ENCODE results near the gene TFDP2.
A peak's percentile ranks its signal among the peaks of the same experiment; 100 is the strongest.
"Not testable (repeated sequence)": the region's sequence is repeated elsewhere in the genome, so short reads cannot be mapped to it uniquely, and the experiment has no call there.

TFDP2 gene

DNA sequence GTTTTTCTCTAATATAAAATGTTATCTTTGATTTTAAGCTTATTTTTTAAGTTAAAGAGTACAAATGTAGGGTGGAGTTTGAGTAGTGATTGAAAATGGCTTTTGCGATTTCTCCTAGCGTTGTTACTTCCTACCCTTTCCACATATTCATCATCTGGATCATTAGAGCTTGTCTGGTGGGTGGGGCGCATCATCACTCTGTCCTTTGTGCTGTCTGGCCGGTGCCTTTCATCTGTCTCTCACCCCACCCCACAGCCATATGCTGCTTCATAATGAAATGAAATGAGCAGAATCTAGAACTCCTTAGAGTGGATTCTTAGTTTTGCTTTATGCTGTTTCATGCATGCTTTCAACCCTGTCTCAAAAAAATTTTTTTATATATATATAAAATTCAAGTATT lies 228.6 kb downstream of the TFDP2 start:
- no peak for DNase-seq
- Mint-ChIP-seq H3K4me1 (no peaks in the 10 kb centered on the region), H3K4me3 (no peak overlapping the region), H3K27me3 (no peaks in the 10 kb centered on the region), H3K27ac (no peak overlapping the region), H3K9me3 (no peaks in the 10 kb centered on the region)
- ATAC-seq: no peak

DNA sequence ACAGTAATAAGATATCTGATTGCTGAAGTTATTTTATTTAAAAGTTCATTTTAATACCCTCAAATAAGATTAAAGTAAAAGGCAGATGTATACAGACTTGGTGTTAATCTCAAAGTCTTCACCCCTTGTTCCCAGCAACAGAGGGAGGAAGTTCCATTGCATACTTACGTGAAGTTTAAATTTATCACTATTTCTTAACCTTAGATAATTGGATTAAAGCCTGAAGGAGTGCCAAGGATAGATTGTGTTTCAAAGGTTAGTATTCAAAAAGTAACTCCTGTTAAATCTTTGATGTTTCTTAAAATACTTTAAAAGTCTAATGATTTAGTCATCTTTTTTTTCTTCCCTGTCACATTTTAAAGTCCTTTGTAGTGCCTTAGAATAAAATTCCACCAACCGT lies 233.6 kb downstream of the TFDP2 start:
- H3K4me3 Mint-ChIP-seq: no peak overlapping the region
- no peaks in the 10 kb centered on the region for H3K4me1 Mint-ChIP-seq
- ATAC-seq: no peak
- H3K27me3 Mint-ChIP-seq: no peaks in the 10 kb centered on the region
- peaks cover 6 to 7% of the 10 kb centered on the region in 2 donors for H3K9me3 Mint-ChIP-seq
- DNase-seq: no peak
- H3K27ac Mint-ChIP-seq: no peak overlapping the region

DNA sequence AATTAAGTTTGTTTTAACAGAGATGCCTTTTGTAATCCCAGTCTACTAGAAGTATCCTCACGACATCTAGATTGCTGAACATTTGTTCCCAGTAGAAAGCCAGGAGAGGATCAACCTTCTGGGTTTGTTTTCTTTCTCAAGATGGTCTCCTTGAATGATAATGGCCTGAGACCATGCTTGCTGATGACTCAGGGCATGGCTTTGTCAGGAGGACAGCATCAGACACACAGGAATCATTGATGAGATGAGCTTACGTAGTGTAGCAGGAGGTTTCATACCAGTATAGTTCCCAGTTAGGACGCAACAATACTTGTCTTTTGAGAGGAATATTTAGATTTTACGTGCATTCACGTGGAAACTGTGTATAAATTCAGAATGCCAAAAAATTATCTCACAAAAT lies 234.3 kb downstream of the TFDP2 start:
- H3K27me3 Mint-ChIP-seq: no peaks in the 10 kb centered on the region
- H3K9me3 Mint-ChIP-seq: peaks cover 6 to 7% of the 10 kb centered on the region in 2 donors
- H3K27ac Mint-ChIP-seq: no peak overlapping the region
- no peaks in the 10 kb centered on the region for H3K4me1 Mint-ChIP-seq
- H3K4me3 Mint-ChIP-seq: no peak overlapping the region
- DNase-seq (no peak), ATAC-seq (no peak)

DNA sequence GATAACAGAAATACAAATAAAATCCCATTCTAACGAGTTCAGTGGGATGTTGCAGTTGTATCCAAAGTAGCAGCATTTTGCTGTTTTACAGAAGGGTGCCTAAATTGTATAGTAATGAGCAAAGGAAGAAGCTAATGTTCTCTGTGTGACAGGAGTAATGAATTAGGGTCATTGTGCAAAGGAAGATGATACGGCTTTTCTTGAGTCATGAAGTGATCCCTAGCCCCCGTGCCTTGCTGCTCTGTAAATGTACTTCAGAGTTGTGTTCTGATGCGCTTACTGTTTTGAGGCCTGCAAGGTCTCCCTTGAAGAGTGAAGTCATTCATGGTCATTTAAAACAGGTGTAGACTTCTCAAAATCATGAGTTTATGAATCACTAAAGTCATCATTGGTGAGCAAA lies 235.0 kb downstream of the TFDP2 start:
- ATAC-seq (no peak), DNase-seq (no peak)
- no peak overlapping the region for H3K4me3 Mint-ChIP-seq
- peaks cover 6 to 7% of the 10 kb centered on the region in 2 donors for H3K9me3 Mint-ChIP-seq
- H3K27me3 Mint-ChIP-seq: no peaks in the 10 kb centered on the region
- no peaks in the 10 kb centered on the region for H3K4me1 Mint-ChIP-seq
- H3K27ac Mint-ChIP-seq: no peak overlapping the region

DNA sequence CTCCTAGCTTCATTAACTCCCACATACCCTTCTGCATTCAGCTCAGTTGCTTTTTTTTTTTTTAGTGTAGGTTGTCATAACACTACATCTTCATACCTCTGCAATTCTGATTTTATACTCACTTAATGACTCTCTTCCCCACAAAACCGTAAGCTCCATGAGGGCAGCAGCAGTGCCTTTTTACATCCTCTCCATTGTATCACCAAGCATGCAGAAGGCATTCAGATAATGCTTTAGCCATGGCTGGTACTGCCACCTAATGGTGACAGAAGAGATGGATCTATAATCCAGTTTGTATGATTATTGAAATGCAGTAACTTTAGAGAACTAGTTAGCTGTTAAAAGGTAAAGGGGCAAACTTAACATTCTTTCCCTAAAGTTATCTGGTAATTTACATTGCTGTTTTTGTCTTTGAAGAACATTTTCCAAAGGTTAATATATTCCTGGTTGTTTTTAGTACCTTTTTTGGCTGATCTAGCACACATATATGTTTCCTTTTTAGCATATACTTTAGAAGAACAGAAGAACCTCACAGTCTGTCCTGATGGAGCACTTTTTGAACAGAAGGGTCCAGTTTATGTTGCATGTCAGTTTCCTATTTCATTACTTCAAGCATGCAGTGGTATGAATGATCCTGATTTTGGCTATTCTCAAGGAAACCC lies 236.1 kb downstream of the TFDP2 start:
- DNase-seq (peak; percentile 36 to 49), ATAC-seq (peak; percentile 75)
- Mint-ChIP-seq H3K9me3 (peaks cover 6 to 7% of the 10 kb centered on the region in 2 donors), H3K4me1 (no peaks in the 10 kb centered on the region), H3K27me3 (no peaks in the 10 kb centered on the region), H3K27ac (peak overlapping the region in 1 of 2 donors; percentile 3), H3K4me3 (no peak overlapping the region)

DNA sequence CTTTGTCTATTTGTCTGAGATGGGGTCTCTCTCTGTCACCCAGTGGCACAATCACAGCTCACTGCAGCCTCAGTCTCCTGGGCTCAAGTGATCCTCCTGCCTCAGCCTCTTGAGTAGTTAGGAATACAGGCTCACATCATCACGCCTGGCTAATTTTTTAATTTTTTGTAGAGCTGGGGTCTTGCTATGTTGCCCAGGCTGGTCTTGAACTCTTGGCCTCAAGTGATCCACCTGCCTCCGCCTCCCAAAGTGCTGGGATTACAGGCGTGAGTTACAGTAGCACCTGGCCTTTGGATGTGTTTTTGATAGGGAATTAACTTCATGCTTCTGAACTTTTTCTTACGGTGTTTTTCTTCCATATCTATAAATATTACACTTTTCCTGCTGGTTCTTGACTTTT lies 239.4 kb downstream of the TFDP2 start:
- not testable (repeated sequence) for DNase-seq, H3K4me3 Mint-ChIP-seq, ATAC-seq, H3K9me3 Mint-ChIP-seq, H3K27me3 Mint-ChIP-seq, H3K4me1 Mint-ChIP-seq, H3K27ac Mint-ChIP-seq

DNA sequence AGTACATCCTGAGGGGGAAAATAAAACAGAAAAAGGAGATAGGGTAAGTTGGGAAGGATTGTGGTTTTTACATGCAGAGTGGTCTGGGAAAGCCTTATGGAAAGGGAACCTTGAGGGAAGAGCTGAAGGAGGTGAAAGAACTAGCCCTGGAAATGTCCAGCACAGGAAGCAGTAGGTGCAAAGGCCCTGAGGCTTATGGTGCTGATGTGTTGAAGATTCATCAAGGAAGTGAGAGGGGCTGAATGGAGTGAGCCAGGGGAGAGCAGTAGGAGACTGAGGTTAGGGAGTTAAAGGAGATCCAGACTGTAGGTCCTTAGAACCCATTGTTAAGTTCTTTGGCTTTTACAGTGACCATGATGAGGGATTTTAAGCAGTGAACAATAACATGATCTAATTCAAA lies 239.9 kb downstream of the TFDP2 start:
- H3K4me3 Mint-ChIP-seq: no peak overlapping the region
- H3K27ac Mint-ChIP-seq: no peak overlapping the region
- peaks cover 7% of the 10 kb centered on the region for H3K4me1 Mint-ChIP-seq
- DNase-seq (no peak), ATAC-seq (no peak)
- peaks cover 6 to 7% of the 10 kb centered on the region in 2 donors for H3K9me3 Mint-ChIP-seq
- H3K27me3 Mint-ChIP-seq: no peaks in the 10 kb centered on the region

DNA sequence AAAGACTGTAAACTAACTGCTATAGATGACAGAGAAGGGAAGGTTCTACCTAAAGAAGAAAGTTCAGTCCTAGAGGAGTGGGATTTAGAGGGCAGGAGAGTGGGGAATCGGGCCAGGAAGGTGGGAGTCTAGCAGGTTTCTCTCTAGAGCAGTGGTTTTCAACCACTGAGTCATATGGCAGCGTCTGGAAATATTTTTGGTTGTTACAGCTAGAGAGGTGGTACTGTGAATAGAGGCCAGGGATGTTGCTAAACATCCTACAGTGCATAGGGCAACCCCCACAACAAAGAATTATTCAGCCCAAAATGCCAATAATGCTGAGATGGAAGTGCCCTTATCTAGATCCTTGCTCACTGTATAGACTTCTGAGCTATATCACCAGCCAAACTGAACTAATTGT lies 244.2 kb downstream of the TFDP2 start:
- Mint-ChIP-seq H3K4me3 (no peak overlapping the region), H3K9me3 (peaks cover 4 to 5% of the 10 kb centered on the region in 2 donors), H3K27me3 (no peaks in the 10 kb centered on the region), H3K4me1 (peaks cover 11% of the 10 kb centered on the region), H3K27ac (peak overlapping the region in 1 of 2 donors; percentile 75)
- ATAC-seq (no peak), DNase-seq (no peak)

DNA sequence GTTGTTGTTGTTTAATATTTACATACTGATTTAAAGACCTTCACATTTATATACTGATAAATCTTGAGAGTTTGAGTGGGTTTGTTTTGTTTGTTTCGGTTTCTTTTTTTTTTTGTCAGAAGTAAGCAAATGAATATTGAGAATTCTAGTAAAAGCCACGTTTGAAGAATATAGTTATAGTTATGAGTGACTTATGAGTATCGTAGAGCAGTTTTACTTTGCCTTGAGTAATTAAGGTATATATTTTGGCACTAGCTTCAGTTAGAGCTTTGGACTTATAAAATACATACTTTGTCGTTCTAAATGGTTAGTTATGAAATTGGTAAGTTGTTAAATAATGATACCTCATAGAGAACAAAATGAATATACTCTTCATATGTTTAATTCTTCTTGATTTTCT lies 245.1 kb downstream of the TFDP2 start:
- ATAC-seq (no peak), DNase-seq (no peak)
- H3K9me3 Mint-ChIP-seq: peaks cover 4 to 7% of the 10 kb centered on the region in 2 donors
- H3K27me3 Mint-ChIP-seq: no peaks in the 10 kb centered on the region
- no peak overlapping the region for H3K4me3 Mint-ChIP-seq
- no peak overlapping the region for H3K27ac Mint-ChIP-seq
- H3K4me1 Mint-ChIP-seq: peaks cover 11% of the 10 kb centered on the region

DNA sequence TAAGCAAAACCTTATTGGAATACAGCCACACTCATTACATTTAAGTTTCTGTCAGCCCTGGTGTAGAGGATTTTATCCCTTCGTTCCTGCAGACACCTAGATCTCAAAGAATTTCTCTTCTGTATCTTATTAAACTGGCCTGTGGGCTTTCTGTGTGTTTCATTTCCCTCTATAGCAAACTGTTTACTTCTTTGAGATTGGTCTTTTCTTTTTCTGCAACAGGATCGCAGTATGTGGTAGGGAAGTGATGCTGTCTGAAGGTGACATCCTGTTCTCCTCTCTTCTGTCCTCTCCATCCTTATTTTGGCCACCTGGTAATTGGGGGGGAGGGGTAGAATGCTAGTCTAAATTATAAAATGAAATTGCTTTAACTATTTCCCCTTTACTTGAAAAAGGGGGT lies 247.4 kb downstream of the TFDP2 start:
- ATAC-seq (no peak), DNase-seq (no peak)
- peaks cover 4 to 7% of the 10 kb centered on the region in 2 donors for H3K9me3 Mint-ChIP-seq
- no peak overlapping the region for H3K4me3 Mint-ChIP-seq
- peaks cover 14% of the 10 kb centered on the region for H3K4me1 Mint-ChIP-seq
- H3K27me3 Mint-ChIP-seq: no peaks in the 10 kb centered on the region
- peak overlapping the region in 1 of 2 donors; percentile 22 for H3K27ac Mint-ChIP-seq

DNA sequence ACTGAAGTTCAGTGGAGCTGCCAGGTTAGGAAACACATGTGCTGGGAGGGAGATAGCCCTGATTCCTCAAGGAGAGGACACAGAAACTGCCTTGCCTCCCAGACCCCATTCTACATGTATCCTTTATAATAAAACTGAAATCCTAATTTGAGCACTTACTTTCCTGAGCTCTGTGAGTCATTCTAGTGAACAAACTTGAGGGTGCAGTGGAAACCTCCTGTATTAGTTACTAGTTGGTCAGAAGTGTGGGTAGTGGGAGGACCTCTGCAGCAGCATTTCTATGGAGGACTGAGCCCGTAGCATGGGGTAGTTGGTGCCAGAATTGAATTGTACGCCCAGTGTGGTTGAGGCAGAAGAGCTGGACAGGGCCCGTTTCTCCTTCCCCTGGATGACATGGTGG lies 249.0 kb downstream of the TFDP2 start:
- H3K4me3 Mint-ChIP-seq: no peak overlapping the region
- H3K27ac Mint-ChIP-seq: no peak overlapping the region
- DNase-seq (no peak), ATAC-seq (no peak)
- H3K4me1 Mint-ChIP-seq: peaks cover 23% of the 10 kb centered on the region
- peaks cover 4 to 7% of the 10 kb centered on the region in 2 donors for H3K9me3 Mint-ChIP-seq
- H3K27me3 Mint-ChIP-seq: no peaks in the 10 kb centered on the region

DNA sequence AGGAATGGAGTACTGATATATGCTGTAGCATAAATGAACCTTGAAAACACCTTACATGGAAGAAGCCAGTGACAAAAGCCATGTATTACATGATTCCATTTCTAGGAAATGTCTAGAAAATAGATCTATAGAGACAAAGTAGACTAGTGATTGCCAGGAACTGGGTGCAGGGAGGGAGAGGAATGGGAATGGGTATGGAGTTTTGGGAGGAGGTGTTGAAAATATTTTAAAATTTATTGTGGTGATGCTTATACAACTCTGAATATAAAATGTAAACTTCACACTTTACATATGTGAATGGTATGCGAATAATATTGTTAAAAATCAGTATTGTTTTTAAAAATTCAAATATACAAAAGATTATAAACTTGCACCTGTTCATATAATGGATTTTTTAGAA lies 250.4 kb downstream of the TFDP2 start:
- DNase-seq: no peak
- ATAC-seq: no peak
- H3K4me3 Mint-ChIP-seq: no peak overlapping the region
- H3K27me3 Mint-ChIP-seq: no peaks in the 10 kb centered on the region
- H3K27ac Mint-ChIP-seq: no peak overlapping the region
- peaks cover 4 to 7% of the 10 kb centered on the region in 2 donors for H3K9me3 Mint-ChIP-seq
- H3K4me1 Mint-ChIP-seq: peaks cover 20% of the 10 kb centered on the region

DNA sequence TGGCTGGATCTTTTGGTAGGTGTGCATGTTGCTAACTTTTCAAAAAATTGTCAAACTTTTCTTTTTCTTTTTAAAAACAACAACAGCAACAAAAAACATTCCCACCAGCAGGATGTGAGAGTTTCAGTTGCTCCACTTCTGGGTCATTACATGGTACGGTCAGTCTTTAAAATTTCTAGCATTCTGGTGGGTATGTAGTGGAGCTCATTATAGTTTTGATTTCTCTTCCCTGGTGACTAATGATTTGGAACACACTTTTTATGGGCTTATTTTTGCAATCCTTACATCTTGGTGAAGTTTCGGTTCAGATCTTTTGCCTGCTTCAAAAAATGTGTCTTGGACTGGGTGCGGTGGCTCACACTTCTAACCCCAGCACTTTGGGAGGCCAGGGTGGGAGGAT lies 253.6 kb downstream of the TFDP2 start:
- no peak overlapping the region for H3K27ac Mint-ChIP-seq
- ATAC-seq: no peak
- no peaks in the 10 kb centered on the region for H3K27me3 Mint-ChIP-seq
- H3K9me3 Mint-ChIP-seq: peaks cover 4 to 7% of the 10 kb centered on the region in 2 donors
- peaks cover 40% of the 10 kb centered on the region for H3K4me1 Mint-ChIP-seq
- no peak for DNase-seq
- H3K4me3 Mint-ChIP-seq: no peak overlapping the region

DNA sequence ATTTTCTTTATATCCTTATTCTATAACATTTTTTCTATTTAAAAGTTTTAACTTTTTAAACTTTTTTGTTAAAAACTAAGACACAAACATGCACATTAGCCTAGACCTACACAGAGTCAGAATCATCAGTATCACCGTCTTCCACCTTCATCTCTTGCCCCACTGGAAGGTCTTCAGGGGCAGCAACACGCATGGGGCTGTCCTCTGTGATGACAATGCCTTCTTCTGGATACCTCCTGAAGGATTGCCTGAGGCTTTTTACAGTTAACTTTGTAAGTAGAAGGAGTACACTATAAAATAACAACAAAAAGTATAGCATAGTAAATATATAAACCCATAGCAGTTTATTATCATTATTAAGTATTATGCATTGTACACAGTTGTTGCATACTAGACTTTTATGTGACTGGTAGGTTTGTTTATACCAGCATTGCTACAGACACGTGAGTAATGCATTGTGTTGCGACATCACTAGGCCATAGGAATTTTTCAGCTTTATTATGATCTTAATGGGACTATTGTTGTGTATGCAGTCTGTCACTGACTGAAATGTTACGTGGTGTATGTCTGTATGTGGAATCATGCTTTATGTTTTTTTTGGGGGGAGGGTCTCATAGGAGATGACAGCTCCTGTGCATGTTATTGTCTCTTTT lies 254.7 kb downstream of the TFDP2 start:
- H3K9me3 Mint-ChIP-seq: no peaks in the 10 kb centered on the region
- H3K4me3 Mint-ChIP-seq: no peak overlapping the region
- peaks cover 43% of the 10 kb centered on the region for H3K4me1 Mint-ChIP-seq
- ATAC-seq (no peak), DNase-seq (no peak)
- no peaks in the 10 kb centered on the region for H3K27me3 Mint-ChIP-seq
- no peak overlapping the region for H3K27ac Mint-ChIP-seq
